NCI-H2196 (cell line): ENCODE results near the gene FZD4.
"Not testable (repeated sequence)": the region's sequence is repeated elsewhere in the genome, so short reads cannot be mapped to it uniquely, and the experiment has no call there.

Experiments used
- DNase-seq: peaks from one replicate; lab custom pipeline; 2025; ENCODE audit not compliant: unreplicated experiment; lab: John Stamatoyannopoulos, UW

Gene FZD4

DNA sequence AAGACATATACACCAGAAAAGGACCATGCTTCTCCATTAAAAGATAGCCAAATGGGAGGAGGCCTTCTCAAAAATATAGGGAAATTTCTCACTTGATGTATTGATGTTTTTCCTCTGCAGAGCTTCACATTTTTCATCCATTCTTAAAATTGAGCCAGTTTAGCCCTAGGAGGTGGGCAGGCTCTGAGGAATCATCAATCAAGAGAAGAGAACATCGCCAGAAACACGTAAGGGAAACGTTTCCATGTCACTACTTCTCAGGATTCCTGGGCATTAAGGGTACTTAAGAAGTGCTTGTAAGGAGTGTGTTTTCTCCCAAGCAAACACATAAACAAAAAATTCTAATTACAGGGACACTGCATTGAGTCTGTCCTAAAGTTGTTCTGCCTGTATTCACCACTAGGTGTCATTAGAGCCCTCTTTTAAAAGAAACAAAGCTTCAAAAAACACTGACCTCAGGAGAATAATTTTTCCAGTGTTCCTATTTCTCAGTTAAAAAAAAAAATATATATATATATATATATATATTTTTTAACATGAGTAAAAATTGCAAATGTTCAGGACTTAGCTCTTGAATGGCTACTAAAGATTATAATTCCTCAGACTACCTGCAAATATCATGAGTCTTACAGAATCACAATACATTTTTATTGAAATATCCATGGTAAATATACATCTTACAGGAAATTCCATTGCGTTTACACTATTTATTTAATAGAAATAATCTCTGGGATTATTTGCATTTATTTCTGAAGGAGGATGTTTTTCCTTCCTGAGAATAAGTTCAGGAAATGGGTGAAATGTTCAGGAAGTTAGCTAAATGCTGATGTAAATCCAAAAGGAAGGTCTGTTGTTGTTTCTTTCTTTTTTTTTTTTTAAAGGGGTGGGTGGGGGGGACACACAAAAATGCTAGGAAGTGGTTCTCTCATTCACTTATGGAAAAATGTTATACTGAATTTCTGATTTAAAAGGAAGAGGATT lies 16.0 kb downstream of the FZD4 start:
- peak; percentile 64 for DNase-seq

DNA sequence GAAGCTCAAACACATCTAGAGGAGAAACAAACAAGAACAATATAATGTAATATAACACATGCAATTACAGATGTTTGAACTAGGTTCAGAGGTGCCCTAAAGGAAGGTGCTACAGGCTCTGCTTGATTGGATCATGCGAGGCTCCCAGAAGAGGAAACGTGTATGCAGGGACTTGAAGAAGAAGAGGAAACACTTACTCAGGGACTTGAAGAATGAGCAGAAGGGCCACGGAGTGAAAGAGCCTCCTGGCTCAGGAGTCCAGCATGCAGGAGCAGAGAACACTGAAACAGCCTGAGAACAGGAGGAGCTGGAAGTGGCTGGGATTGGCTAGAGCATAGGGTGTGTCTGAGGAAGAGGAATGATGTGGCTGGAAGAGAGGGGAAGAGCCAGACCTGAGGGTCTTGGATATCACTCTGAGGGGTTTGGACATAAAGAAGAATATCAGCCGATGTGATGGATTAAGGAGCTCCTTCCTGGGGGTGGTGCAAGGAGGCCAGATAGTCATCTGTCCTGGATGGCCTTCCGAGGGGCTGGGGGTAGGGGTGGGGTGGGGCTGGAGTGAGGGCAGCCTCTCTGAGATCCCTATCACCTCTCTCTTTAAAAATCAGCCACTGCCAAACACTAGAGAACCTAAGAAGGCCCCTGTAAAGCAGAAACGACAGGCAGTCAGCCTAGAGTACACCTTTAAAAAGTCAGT lies 16.8 kb downstream of the FZD4 start:
- DNase-seq: no peak

DNA sequence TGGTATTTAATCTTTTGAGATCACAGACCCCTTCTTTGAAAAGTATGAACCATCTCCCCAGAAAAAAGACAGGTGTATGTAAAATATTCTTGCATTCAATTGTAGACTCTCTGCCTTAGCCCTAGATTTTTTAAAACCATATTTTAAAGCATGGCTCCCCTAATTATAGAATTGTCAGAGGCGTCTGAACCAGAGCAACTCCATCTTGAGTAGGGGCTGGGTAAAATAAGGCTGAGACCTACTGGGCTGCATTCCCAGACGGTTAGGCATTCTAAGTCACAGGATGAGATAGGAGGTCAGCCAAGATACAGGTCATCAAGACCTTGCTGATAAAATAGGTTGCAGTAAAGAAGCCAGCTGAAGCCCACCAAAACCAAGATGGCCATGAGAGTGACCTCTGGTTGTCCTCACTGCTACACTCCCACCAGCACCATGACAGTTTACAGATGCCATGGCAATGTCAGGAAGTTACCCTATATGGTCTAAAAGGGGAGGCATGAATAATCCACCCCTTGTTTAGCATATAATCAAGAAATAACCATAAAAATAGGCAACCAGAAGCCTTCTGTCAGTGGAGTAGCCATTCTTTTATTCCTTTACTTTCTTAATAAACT lies 17.9 kb downstream of the FZD4 start:
- not testable (repeated sequence) for DNase-seq

DNA sequence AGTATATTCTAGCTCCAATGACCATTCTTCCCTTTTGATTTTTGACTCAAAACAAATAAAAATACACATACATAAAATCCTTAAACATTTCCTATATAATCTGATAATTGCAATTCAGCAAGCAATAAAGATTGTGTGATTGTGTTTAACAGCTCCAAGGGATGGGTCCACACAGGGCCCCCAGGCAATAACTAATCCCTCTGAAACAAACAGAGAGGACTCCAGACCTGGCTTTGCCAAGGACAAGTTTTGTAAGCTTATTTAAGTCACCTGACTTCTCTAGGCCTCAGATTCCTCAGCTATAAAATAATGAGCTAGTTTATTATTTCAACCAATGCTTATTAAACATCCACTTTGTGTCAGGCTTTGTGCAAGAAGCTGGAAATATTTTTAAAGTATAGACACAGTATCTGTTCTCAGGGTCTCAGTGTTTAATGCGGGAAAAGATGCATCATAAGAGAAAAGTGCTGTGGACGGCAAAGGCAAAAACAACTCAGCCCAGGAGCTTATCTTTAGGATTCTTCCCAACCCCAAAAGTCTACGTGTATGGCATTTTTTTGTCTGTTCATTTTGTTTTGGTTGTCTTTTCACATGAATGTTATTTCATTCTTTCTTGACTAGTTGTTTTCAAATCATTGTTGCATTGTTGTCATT lies 20.1 kb downstream of the FZD4 start:
- DNase-seq: no peak

DNA sequence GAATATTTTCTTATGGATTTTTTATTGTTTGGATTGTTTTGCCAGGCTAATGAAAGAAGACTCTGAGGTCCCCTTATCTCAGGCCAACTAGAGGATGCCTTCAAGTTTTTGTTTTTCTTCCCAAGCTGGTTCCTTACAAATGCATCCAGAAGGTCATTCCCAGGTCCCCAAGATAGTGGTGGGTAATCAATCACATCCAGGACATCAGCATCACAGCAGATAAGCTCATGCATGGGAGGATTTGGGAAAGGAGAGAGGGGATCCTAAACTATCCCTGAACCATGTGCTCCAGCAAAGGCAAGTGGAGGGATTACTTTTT lies 20.7 kb downstream of the FZD4 start:
- DNase-seq: no peak

DNA sequence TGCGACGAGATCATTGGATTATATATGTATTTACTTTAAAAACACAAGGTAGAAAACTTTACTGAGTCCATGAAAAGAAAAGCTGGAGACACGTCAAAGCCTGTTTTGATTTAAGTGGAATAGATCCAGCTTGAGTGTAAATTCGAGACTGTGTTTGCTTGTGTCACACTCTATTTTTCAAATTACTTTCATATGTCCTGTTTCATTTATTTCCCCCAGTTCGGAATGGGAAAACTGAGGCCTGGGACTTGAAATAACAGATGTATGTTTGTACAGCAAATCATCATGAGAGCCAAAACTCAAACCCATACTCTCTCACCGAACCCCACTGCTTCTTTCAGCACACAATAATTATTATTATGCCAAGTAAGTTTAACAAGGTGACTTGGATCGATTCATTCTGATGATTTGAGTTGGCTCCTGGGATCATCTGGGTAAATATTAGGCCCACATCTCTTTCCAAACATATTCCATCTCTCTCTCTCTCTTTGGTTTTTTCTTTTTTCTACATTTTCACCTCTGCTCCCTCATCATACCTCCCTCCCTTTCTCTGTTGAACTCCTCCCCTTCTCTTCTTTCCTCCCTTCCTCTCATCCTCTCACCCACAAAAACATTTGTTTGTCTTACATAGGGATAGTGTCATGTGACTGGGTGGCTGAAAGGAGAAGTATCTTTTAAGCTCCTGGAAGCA lies 21.2 kb downstream of the FZD4 start:
- no peak for DNase-seq

DNA sequence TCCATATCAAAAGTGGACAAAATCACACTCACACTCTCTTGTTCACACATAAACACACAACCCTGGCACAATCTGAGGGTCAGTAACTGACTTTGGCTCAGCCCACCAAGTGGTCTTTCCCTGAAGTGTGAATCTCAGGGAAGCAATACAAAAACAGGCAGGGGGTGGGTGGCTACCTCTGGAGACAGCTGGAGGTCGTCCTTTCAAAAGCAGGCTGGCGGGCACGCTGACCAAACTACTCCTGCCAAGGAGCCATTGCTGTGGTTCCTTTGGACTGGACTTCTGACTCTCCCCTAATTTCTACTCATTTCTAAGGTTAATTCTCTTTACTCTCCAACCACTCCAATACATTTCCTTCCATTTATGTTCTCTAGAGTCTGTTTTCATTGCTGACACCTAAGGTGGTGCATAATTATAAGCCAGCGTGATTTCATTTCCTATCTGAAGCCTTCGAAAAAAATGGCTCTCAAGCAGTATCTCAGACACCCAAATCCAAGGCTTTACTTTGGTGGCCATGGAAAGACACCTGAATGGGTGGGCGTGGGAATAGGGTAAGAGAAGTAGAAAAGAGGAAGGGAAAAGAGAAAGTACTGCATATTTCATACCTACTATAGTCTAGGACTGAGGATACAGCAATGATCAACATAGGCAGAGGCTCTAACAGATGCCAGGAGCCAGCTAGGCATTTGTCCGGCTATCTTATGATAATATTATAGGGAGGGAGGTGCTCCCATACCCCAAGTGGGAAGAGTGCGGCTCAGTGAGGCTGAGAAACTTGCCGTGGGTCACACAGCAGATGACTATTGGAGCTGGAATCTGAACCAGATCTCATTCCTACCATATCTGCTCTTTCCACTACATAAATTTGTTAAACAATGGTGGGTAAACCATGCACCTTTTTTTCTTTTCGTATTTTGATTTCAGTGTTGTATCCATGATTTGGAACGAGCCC lies 22.0 kb downstream of the FZD4 start:
- no peak for DNase-seq

DNA sequence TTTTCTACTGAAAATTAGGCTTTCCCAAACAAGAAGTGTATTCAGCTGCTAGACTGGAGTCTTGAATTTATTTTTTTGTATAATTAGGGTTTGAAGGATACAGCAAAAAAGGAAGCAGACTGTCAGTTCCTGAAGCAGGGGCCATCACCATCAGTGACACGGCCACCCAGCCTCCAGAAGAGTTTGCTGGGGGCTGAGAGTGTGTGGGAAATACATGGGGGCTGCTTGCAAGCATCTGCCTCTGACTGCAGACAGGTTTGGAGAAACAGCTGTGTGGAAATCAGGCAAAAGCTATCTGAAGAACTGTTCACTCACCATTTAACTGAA lies 23.0 kb downstream of the FZD4 start:
- no peak for DNase-seq

DNA sequence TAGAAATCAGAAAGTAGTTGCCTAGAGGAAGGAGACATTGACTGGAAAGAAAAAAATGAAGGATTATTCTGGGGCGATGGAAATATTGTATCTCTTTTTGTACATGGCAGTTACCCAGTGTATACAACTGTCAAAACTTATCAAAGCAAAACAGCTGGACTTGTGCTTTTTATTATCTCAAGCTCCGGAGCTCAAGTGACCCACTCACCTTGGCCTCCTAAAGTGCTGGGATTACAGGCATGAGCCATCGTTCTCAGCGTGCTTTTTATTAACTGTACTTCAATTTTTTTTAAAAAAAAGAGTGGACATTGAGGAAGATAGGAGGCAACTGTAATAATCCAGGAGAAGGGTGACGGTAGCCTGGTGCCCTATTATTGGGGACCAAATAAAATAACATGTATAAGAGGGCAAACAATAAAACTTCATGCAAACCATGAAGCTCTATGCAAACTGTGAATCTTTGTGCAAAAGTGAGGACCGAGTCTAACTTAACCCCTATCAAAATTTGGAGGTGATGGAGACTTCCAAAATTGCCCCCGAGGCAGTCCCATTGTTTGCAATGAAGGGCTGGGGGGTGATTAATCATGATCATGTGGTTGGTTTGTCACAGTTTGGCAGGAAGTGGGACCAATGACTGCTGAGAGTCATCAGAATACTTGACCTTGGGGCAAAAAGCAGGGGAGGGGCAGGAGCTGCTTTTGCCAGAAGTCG lies 23.5 kb downstream of the FZD4 start:
- no peak for DNase-seq

DNA sequence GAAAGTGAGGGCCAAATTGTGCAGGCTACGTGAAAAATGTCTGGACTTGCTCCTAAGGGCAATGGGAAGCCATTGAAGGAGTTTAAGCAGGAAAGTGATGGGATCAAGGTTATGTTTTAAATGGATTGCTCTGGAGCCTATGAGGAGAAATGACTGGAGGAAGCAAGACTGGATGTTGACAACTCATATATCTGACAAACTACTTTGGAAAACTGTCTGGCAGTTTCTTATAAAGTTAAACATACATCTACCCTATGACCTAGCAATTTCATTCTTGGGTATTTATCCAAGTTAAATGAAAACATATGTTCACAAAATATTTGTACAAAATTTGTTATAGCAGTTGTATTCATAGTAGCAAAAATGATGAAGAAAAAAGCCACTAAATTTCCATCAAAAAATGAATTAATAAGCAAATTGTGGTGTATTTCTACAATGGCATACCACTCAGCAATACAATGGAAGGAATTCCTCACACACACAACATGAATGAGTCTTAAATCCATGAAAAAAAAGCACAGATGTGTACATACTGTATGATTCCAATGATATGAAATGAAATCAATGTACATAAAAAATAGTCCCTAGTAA lies 24.1 kb downstream of the FZD4 start:
- DNase-seq: no peak

DNA sequence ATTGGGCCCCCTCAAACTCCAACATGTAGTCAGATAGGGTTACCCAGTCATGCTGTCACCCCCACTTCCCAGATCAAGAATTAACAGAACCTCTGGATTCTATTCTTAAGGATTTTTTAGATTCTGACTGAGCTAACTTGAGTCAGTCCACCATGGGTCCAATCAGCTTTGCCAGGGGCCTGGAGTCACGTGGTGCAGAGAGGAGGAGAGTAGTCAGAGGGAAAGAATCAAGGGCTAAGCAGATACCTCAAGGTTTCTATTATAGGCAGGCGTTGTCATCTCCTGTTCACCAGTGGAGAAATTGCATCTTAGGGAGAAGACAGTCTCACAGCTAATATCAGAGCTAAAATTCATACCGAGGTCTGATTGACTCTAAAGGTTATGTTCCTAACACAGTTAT lies 28.2 kb downstream of the FZD4 start:
- no peak for DNase-seq

DNA sequence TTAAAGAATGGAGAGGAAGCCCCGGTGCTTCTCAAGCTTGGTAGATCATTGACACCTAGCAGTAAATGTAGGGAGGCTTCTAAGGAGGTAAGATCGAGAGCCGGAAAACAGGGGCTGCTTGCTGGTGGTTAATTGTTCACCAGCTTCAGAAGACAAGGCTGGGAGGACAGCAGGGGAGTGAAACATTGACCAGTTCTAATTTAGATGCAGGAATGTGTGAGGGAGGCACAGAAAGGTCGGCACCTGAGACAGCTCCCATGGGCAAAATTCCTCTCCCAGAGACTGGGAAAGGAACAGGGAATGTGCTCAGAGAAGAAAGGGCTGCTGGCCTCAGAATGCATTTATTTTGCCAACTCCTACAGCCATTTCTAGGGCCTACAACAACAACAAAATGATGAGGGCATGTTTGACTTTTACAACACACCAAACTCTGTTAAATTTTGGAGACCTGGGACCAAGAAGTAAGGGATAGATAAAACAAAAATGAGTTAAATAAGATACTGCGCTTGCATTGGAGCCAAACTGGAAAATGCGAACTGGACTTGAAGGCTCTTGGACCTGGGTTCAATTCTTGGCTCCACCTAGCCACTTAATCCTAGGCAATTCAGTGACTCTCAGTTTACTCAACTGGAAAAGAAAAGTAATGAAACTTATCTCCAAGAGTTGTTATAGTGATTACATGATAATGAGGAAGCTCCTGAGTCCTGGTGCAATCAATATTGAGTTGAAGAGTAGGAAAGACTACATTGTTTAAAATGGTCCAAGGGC lies 31.0 kb downstream of the FZD4 start:
- no peak for DNase-seq

DNA sequence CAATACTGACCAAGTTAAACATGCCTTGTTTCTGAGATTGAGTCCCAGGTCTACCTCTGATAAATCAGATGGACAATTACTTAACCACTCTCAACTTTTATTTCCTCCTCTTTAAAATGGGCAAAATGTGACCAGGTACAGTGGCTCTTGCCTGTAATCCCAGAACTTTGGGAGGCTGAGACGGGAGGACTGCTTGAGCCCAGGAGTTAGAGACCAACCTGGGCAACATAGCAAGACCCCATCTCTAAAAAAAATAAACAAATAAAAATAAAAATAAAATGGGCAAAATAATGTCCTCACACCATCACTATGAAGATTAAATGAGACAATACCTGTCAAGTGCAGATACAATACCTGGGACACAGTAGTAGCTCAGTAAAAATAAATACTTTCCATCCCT lies 33.0 kb downstream of the FZD4 start:
- no peak for DNase-seq

DNA sequence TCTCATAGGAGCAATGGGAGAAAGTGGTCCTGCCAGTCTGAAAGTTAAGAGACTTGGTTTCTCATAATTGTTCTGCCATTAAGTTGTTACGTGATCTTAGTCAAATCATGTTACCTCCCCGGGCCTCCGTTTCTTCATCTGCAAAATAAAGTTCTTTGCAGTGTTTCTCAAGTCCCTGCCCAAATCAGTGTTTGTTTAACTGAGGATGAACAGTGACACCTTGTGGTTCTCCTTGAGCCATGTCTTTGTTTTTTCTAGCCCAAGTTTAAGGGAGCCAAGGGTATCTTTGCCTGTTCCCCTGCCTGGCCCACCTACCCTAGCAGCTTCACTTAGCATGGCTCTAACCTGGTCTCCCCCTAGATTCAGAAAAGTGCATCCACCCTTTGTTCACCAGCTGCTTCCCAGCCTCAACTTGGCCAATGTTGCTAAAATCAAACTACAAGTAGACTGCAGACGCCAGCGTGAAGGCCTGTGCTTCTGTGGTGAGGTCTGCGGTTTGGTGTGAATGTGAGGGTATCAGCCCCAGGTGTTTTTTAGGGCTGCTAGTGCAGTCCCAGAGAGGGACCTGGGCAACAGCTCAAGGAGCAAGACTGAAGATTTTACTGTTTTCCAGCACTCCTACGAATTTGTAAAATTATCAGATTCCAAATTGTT lies 35.5 kb downstream of the FZD4 start:
- peak; percentile 41 for DNase-seq

DNA sequence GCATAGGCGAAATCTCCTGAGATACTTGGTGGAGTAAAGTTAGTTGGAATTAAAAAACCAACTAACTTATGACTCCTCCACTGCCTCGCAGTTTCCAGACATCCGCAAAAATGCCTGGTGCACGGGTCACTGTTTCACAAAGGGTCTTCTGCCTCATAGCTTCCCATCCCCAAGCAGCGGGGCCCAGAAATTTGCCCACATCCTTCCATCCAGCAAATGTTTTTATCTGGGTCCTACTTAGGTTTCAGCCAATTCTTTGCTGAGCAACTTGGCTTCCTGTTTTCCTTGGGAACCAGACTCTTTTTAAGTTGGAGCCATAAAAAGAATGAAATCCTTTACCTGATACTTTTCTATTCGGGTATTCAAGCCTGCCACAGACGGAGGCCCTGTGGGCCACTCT lies 36.2 kb downstream of the FZD4 start:
- DNase-seq: no peak

DNA sequence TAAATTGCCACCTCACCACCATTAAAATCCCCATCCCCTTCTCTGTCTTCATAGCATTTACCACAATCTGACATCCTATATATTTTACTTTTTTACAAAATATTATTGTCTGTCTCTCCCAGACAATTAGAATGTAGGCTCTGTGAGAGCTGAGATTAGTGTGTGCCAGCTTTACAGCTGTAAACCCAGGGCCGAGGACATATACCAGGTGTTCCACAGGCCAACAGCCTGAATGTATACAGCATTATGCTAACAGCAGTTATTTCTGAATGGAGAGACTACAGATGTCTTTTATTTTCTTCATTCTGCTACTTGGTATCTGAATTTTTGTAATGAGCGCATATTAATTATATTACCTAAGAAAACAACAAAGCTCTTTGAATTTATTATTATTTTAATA lies 36.7 kb downstream of the FZD4 start:
- DNase-seq: no peak

DNA sequence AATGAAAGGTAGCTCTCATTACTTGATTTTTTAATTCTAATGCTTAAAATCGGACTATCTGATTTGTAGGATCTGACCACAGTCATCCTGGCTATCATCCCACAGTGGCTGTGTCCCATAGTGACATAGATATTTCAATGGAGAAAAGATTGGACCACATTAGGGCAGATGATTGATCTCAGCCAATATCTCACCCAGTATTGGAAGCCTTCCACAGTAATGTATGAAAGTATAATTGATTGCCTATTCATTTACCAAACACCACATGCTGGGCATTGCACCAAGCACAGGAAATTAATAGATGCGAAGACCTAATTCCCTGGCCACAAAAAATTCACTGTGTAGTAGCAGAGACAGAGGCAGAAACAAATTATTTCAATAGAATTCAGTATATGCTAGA lies 37.6 kb downstream of the FZD4 start:
- DNase-seq: no peak

DNA sequence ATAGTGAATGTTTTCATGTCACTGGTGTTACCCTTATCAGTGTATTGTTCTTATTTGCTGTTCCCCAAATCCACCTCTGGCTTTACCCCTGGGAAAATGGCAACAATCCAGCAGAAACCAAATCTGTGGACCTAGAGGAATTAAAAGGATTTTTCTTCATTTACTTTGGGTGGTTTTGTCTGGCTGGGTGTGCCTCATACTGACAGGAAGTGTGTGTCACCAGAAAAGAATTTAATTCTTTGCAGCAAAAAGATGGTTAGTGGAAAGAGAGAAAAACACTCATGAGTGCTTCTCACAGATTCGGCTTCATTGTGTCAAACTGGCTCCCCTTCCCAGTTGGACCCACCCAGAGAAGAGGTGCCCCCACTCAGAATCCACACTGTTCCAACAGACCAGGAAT lies 38.9 kb downstream of the FZD4 start:
- no peak for DNase-seq
